Uterus (tissue), 4 donors: Measurements from ENCODE around the gene BBS9. TPM values are rescaled to one million over a fixed set of nuclear protein-coding genes. Genes with fewer than 3 reads are reported as not detected.

ENCODE experiments used
- DNase-seq, 2 donors: peaks; one replicate each; pipeline ENCODE4 v3.0.0-alpha.2; 2019 to 2020
- H3K27ac ChIP-seq, 2 donors: fragments of 200-600 bp; sonication (generic); 1 replicate in 1 of 2; 2 replicates in 1 of 2; pipeline ENCODE4 v1.5.1; 2016 to 2018
- H3K27me3 ChIP-seq, 2 donors: fragments of 200-600 bp; sonication (generic); one replicate each; pipeline ENCODE4 v1.5.1; 2018 to 2019; ENCODE audit warnings: control low read depth in 1 of 2
- H3K36me3 ChIP-seq, 2 donors: fragments of 200-600 bp; sonication (generic); one replicate each; pipeline ENCODE4 v1.5.1; 2019; ENCODE audit warnings: control low read depth in 1 of 2
- H3K4me1 ChIP-seq, 2 donors: fragments of 200-600 bp; sonication (generic); one replicate each; pipeline ENCODE4 v1.5.1; 2018 to 2019; ENCODE audit warnings: control low read depth in 1 of 2
- H3K4me3 ChIP-seq, 2 donors: fragments of 200-600 bp; sonication (generic); 1 replicate in 1 of 2; 2 replicates in 1 of 2; pipeline ENCODE4 v1.5.1; 2018 to 2019; ENCODE audit warnings: mild to moderate bottlenecking in 1 of 2
- H3K9me3 ChIP-seq, 2 donors: fragments of 200-600 bp; sonication (generic); one replicate each; pipeline ENCODE4 v1.5.1; 2019; ENCODE audit warnings: control low read depth in 1 of 2
- CTCF ChIP-seq, 4 experiments: fragments of 200-600 bp in 2 of 4; fragments of 450-650 bp in 2 of 4; sonication (generic) in 2 of 4; IDR thresholded peaks; one replicate each; pipeline ENCODE4 v1.5.1; 2016 to 2019; ENCODE audit warnings: antibody characterized with exemption in 4 of 4, mild to moderate bottlenecking in 2 of 4, moderate library complexity in 1 of 4
- POLR2A ChIP-seq, 2 donors: fragments of 450-650 bp; IDR thresholded peaks; one replicate each; pipeline ENCODE4 v1.6.1; 2016; ENCODE audit warnings: antibody characterized with exemption in 2 of 2, mild to moderate bottlenecking in 1 of 2, moderate library complexity in 1 of 2
- intact Hi-C: fragments of 100-400 bp; cut with DNase I; formaldehyde crosslinking; loops from one replicate; pipeline ENCODE4 v1.15.1; 2023; ENCODE audit warnings: low total_unique reads
- total RNA-seq, 4 donors: library from RNA; depleted of rRNA in 3 of 4; stranded (reverse); fragments of >200 nt in 3 of 4; gene quantifications; one replicate each; pipeline versions ENCODE4 v1.1.0 to v1.2.4, GENCODE V29; 2014 to 2023
- donor health status: DM: yes; HTN: yes; CAD: no.

BBS9 gene
- total RNA-seq, 4 donors from 2014 or later: 24.1 to 77.4 (median 39.4) TPM

- no peaks in the 10 kb centered on the region for H3K4me1 ChIP-seq
- H3K27me3 ChIP-seq: no peaks in the 10 kb centered on the region
- no peaks in the 10 kb centered on the region for H3K36me3 ChIP-seq
- TF ChIP-seq CTCF (IDR thresholded peaks at IDR 0.05): no peak
- no peak for TF ChIP-seq POLR2A (IDR thresholded peaks at IDR 0.05)
- no peak overlapping the region for H3K4me3 ChIP-seq
- intact Hi-C loops: no loop called here
- H3K27ac ChIP-seq: no peak overlapping the region
- H3K9me3 ChIP-seq: no peaks in the 10 kb centered on the region
- DNase-seq: no peak
These were observed 452.7 kb downstream of the BBS9 start for GRCh38 chr7:33582104-33582503.

- H3K4me1 ChIP-seq: no peaks in the 10 kb centered on the region
- TF ChIP-seq POLR2A (IDR thresholded peaks at IDR 0.05) (no peak), CTCF (IDR thresholded peaks at IDR 0.05) (no peak)
- H3K9me3 ChIP-seq: no peaks in the 10 kb centered on the region
- intact Hi-C loops: no loop called here
- no peak overlapping the region for H3K27ac ChIP-seq
- H3K36me3 ChIP-seq: no peaks in the 10 kb centered on the region
- H3K27me3 ChIP-seq: no peaks in the 10 kb centered on the region
- no peak overlapping the region for H3K4me3 ChIP-seq
- DNase-seq: no peak
These were observed 453.2 kb downstream of the BBS9 start for GRCh38 chr7:33582533-33582932.

GRCh38 chr7:33589911-33590310, 460.5 kb downstream of the BBS9 start:
- TF ChIP-seq CTCF (IDR thresholded peaks at IDR 0.05) (no peak), POLR2A (IDR thresholded peaks at IDR 0.05) (no peak)
- no peaks in the 10 kb centered on the region for H3K9me3 ChIP-seq
- intact Hi-C loops: no loop called here
- H3K36me3 ChIP-seq: no peaks in the 10 kb centered on the region
- no peak overlapping the region for H3K4me3 ChIP-seq
- no peaks in the 10 kb centered on the region for H3K27me3 ChIP-seq
- H3K4me1 ChIP-seq: no peaks in the 10 kb centered on the region
- H3K27ac ChIP-seq: no peak overlapping the region
- DNase-seq: no peak

- H3K27ac ChIP-seq: no peak overlapping the region
- DNase-seq: no peak
- H3K4me1 ChIP-seq: no peaks in the 10 kb centered on the region
- no peaks in the 10 kb centered on the region for H3K36me3 ChIP-seq
- intact Hi-C loops: no loop called here
- H3K27me3 ChIP-seq: no peaks in the 10 kb centered on the region
- TF ChIP-seq POLR2A (IDR thresholded peaks at IDR 0.05) (no peak), CTCF (IDR thresholded peaks at IDR 0.05) (no peak)
- no peak overlapping the region for H3K4me3 ChIP-seq
- H3K9me3 ChIP-seq: no peaks in the 10 kb centered on the region
These were observed 461.6 kb downstream of the BBS9 start for GRCh38 chr7:33590916-33591315.

- Histone ChIP-seq H3K9me3 (no peaks in the 10 kb centered on the region), H3K36me3 (no peaks in the 10 kb centered on the region), H3K4me1 (no peaks in the 10 kb centered on the region), H3K27ac (no peak overlapping the region), H3K4me3 (no peak overlapping the region), H3K27me3 (no peaks in the 10 kb centered on the region)
- TF ChIP-seq CTCF (IDR thresholded peaks at IDR 0.05) (no peak), POLR2A (IDR thresholded peaks at IDR 0.05) (no peak)
- no peak for DNase-seq
- intact Hi-C loops: no loop called here
These were observed 462.1 kb downstream of the BBS9 start for GRCh38 chr7:33591490-33591889.
